ENCODE results near the gene TPO.

DNA sequence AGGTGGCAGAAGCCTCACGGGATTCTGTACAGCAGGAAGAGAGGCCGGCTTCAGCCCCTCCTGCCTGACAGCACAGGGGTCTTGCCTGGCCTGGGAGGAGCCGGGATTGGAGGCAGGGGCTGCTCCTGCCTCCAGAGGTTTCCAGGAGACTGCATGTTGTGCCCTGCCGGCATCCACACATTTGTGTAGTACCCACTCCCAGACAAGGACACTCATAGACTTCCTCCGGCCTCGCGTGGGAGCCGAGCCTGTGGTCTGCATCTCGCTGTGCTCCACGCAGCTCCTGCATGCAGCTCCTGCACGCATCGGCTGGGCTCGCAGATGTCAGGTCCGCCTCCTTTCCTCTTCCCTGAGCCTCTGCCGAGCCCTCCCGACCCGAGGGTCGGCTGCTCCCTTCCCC, 34.7 kb downstream of the TPO start:
- no peak for TF ChIP-seq CTCF (conservative IDR thresholded peaks at IDR 0.05 in 1 of 2, IDR thresholded peaks at IDR 0.05 in 1 of 2; ENCODE audit: extremely low read depth in 1 of 2, insufficient read depth in 1 of 2, low read depth in 1 of 2, low read length in 2 of 2)
- no peak for TF ChIP-seq EZH2 (IDR thresholded peaks at IDR 0.05; ENCODE audit: borderline replicate concordance, low read length)

Measured in mammary epithelial cell (primary cell).